Measurements from ENCODE around the gene IER3.

Gene IER3

GRCh38 chr6:30749554-30750378 lies 5.4 kb upstream of the IER3 start:
- TF ChIP-seq EP300 (IDR thresholded peaks at IDR 0.05; ENCODE audit: borderline replicate concordance) (peak; percentile 84), TCF12 (IDR thresholded peaks at IDR 0.05; ENCODE audit: low read depth) (peak; percentile 83), NFIC (IDR thresholded peaks at IDR 0.05) (peak; percentile 60; the same call in 1 of the 2 replicates), CREB1 (IDR thresholded peaks at IDR 0.05; ENCODE audit: low read depth) (peak; percentile 46; the same call in 1 of the 2 replicates), MAX (IDR thresholded peaks at IDR 0.05) (peak; percentile 73), FOXM1 (IDR thresholded peaks at IDR 0.05; ENCODE audit: borderline replicate concordance, low read depth) (peak; percentile 50; the same call in 1 of the 2 replicates), EGR1 (IDR thresholded peaks at IDR 0.05) (no peak), YY1 (IDR thresholded peaks at IDR 0.05; ENCODE audit: low read depth) (0 out of 2 replicates have a peak, but pooled peaks have one; percentile 18), TEAD4 (IDR thresholded peaks at IDR 0.05) (no peak; the same call in 1 of the 2 replicates), RAD21 (IDR thresholded peaks at IDR 0.05; ENCODE audit: low read depth) (peak; percentile 25; the same call in 1 of the 2 replicates), ZBTB7A (IDR thresholded peaks at IDR 0.05; ENCODE audit: low read depth) (no peak), TAF1 (IDR thresholded peaks at IDR 0.05; ENCODE audit: low read depth) (0 out of 2 replicates have a peak, but pooled peaks have one; percentile 25), REST (IDR thresholded peaks at IDR 0.05; ENCODE audit: low read depth) (no peak)

GRCh38 chr6:30748851-30749540 lies 4.6 kb upstream of the IER3 start:
- TF ChIP-seq CREB1 (IDR thresholded peaks at IDR 0.05; ENCODE audit: low read depth) (no peak), TAF1 (IDR thresholded peaks at IDR 0.05; ENCODE audit: low read depth) (no peak), MAX (IDR thresholded peaks at IDR 0.05) (no peak), NFIC (IDR thresholded peaks at IDR 0.05) (no peak), EGR1 (IDR thresholded peaks at IDR 0.05) (no peak), TCF12 (IDR thresholded peaks at IDR 0.05; ENCODE audit: low read depth) (no peak), FOXM1 (IDR thresholded peaks at IDR 0.05; ENCODE audit: borderline replicate concordance, low read depth) (no peak), CEBPB (IDR thresholded peaks at IDR 0.05) (no peak), EP300 (IDR thresholded peaks at IDR 0.05; ENCODE audit: borderline replicate concordance) (no peak), USF1 (IDR thresholded peaks at IDR 0.05) (no peak), TEAD4 (IDR thresholded peaks at IDR 0.05) (no peak), REST (IDR thresholded peaks at IDR 0.05; ENCODE audit: low read depth) (no peak), YY1 (IDR thresholded peaks at IDR 0.05; ENCODE audit: low read depth) (no peak), RAD21 (IDR thresholded peaks at IDR 0.05; ENCODE audit: low read depth) (no peak), ZBTB7A (IDR thresholded peaks at IDR 0.05; ENCODE audit: low read depth) (no peak)

GRCh38 chr6:30747902-30748769 lies 3.8 kb upstream of the IER3 start:
- TF ChIP-seq FOXM1 (IDR thresholded peaks at IDR 0.05; ENCODE audit: borderline replicate concordance, low read depth) (no peak), EP300 (IDR thresholded peaks at IDR 0.05; ENCODE audit: borderline replicate concordance) (no peak), MAX (IDR thresholded peaks at IDR 0.05) (no peak), TCF12 (IDR thresholded peaks at IDR 0.05; ENCODE audit: low read depth) (no peak), RAD21 (IDR thresholded peaks at IDR 0.05; ENCODE audit: low read depth) (no peak), TEAD4 (IDR thresholded peaks at IDR 0.05) (no peak), NFIC (IDR thresholded peaks at IDR 0.05) (no peak), EGR1 (IDR thresholded peaks at IDR 0.05) (no peak), USF1 (IDR thresholded peaks at IDR 0.05) (no peak), REST (IDR thresholded peaks at IDR 0.05; ENCODE audit: low read depth) (no peak), ZBTB7A (IDR thresholded peaks at IDR 0.05; ENCODE audit: low read depth) (no peak), CREB1 (IDR thresholded peaks at IDR 0.05; ENCODE audit: low read depth) (no peak), CEBPB (IDR thresholded peaks at IDR 0.05) (no peak), YY1 (IDR thresholded peaks at IDR 0.05; ENCODE audit: low read depth) (no peak), TAF1 (IDR thresholded peaks at IDR 0.05; ENCODE audit: low read depth) (no peak)

All from Ishikawa (cell line).